Measurements from ENCODE around the gene UROC1.

Gene UROC1

DNA sequence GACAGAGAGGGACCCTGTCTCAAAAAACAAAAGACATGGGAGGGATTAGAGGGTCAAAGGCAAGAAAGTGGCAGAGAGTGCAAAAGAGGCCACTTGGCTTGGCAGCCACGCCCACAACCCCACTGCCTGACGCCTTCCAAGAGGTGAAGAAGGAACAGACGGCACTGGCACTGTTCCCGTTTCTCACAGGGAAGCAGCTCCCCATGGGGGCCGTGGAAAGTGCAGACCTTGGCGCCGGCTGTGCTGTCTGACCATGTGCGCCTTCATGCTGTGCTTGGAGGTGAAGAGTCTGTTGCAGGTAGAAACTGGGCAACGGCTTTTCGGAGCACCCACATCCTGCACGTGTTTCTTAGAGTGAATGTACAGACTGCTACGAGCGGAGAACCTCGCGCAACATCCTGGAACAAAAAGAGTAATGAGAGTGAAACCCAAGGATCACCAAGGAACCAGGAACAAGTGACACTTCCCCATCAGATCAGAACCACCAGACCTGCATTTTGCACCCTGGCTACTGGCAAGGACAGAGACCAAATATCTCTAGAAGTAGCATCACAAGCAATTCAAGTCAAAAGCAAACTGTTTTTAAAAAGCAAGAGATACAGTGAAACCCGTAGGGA is 51.5 kb downstream of the UROC1 start:
- DNase-seq (ENCODE audit: low read depth) = no peak
- TF ChIP-seq, protein P1, sequence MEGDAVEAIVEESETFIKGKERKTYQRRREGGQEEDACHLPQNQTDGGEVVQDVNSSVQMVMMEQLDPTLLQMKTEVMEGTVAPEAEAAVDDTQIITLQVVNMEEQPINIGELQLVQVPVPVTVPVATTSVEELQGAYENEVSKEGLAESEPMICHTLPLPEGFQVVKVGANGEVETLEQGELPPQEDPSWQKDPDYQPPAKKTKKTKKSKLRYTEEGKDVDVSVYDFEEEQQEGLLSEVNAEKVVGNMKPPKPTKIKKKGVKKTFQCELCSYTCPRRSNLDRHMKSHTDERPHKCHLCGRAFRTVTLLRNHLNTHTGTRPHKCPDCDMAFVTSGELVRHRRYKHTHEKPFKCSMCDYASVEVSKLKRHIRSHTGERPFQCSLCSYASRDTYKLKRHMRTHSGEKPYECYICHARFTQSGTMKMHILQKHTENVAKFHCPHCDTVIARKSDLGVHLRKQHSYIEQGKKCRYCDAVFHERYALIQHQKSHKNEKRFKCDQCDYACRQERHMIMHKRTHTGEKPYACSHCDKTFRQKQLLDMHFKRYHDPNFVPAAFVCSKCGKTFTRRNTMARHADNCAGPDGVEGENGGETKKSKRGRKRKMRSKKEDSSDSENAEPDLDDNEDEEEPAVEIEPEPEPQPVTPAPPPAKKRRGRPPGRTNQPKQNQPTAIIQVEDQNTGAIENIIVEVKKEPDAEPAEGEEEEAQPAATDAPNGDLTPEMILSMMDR (conservative IDR thresholded peaks at IDR 0.05; ENCODE audit: low read depth, low read length) = no peak
- H3K4me3 ChIP-seq (ENCODE audit: low read depth, low read length) = no peak overlapping the region

DNA sequence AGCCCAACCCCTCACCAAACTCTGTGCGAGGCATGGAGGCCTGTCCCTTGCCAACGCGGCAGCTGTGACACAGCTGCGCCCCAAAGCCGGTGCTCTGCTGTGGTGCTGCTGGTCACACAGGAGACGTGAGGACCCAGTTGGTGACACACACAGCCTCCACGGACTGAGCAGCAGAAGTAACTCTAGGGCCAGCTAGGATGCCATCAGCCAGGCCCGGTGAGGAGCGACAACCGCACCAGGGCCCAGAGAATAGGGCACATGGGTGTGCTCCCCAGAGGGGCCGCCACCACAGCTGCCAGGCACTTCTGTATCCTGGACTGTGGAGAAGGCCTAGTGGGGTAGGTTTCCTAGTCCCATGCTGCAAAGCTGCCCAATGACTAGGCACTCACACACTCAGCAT is 52.6 kb downstream of the UROC1 start:
- TF ChIP-seq, protein P1 (conservative IDR thresholded peaks at IDR 0.05; ENCODE audit: low read depth, low read length) = no peak
- no peak for DNase-seq (ENCODE audit: low read depth)
- H3K4me3 ChIP-seq (ENCODE audit: low read depth, low read length) = no peak overlapping the region

DNA sequence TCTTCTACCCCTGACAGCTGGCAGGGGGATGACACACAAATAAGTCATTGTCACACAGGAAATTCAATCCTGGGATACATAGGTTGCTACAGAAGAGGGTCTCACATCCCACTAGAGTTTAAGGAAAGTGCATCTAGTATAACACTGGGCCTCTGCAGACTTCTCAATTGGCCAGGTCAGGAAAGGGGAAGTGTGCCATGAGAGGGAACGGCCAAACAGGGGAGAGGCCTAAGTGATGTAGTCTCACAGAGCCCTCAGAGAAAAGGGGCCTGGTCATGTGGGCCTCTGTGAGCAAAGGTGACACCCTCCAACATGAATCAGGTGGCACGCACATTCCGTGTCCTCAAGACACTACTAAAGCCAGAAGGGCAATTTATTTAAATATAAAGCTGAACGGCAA is 53.1 kb downstream of the UROC1 start:
- TF ChIP-seq, protein P1 (conservative IDR thresholded peaks at IDR 0.05; ENCODE audit: low read depth, low read length) = no peak
- H3K4me3 ChIP-seq (ENCODE audit: low read depth, low read length) = no peak overlapping the region
- no peak for DNase-seq (ENCODE audit: low read depth)

DNA sequence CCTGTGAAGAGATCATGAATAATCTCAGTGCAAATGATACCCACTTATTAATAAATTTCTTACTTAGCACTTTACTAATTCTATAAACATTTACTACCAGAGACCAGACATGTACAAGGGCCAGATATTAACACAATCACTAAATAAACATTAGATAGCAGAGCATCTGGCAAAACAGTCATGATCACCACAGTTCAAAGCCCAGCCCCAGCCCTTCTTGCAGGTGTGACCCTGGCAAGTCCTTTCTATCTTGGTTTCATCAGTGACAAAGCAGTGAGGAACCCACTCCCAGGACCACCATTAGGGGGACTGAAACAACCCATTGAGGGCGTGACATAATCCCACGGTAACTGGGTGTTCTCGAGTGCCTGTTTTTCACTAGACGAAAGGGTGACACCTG is 53.5 kb downstream of the UROC1 start:
- TF ChIP-seq, protein P1 (conservative IDR thresholded peaks at IDR 0.05; ENCODE audit: low read depth, low read length) = no peak
- no peak overlapping the region for H3K4me3 ChIP-seq (ENCODE audit: low read depth, low read length)
- DNase-seq (ENCODE audit: low read depth) = no peak

DNA sequence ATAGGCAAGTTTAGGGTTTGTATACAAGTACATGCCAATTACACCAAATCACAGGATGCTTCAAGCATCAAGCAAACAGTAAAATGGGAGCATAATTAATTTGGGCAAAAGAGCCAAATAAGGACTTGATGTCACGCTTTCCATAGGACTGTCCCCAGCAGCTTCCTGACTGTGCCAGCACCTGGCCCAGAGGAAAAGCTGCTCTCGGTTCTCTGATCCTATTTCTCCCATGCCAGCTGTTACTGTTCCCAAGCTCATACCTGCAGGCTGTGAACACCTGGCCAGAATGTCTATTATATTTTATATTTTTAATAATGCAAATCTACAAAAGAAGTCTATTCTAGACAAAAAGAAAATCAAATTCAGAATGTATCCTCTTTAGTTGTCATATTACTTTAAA is 54.1 kb downstream of the UROC1 start:
- H3K4me3 ChIP-seq (ENCODE audit: low read depth, low read length) = no peak overlapping the region
- TF ChIP-seq, protein P1 (conservative IDR thresholded peaks at IDR 0.05; ENCODE audit: low read depth, low read length) = no peak

DNA sequence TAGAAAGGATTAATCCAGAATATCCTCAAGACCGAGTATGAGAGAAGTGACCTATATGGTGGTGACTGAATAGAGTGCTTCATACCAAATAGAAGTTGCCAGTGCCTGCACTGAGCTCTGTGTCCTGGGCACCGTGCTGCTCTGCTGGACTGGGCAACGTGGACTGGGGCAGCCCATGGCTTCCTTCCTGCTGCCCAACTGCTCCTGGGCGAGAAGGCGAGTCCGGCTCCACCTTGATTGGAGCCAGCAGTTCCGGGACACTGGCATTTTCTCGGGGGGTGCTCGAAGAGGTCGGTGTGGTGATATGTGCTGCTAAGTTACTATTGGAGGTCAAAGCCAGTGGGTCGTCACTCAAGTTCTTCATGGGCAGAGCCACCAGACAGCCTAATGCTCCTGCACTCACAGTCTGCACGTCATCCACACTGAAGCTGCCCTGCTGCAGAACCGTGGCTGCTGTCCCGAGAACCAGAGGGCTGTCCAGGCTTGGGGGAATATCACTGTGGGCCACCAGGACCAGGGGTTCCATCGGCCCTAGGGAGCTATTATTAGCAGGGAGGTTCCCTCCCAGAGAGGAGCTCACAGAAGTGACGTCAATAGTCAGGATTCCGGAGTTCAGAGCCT is 56.0 kb downstream of the UROC1 start:
- DNase-seq (ENCODE audit: low read depth) = no peak
- TF ChIP-seq, protein P1 (conservative IDR thresholded peaks at IDR 0.05; ENCODE audit: low read depth, low read length) = no peak
- no peak overlapping the region for H3K4me3 ChIP-seq (ENCODE audit: low read depth, low read length)

More for the DNA sequence above, 54.1 kb downstream of the UROC1 start:
- no peak for DNase-seq (ENCODE audit: low read depth)

DNA sequence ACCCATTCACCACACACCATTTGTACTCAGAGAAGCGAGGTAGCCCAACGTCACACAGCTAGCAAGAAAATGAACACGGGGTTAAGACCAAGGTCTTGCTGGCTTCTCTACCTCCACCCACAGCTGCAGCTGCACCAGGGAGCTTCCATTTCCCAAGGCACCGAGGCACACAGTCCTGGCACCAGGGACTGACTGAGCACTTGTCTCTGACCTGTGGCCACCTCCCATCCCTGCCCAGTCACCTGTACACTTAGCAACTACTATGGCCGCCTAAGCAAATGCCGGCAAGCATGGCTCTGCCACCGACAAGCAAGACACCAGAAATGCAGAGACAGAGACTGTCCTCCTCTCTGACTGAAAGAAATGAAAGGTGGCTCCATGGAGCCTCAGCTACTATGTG is 57.2 kb downstream of the UROC1 start:
- no peak overlapping the region for H3K4me3 ChIP-seq (ENCODE audit: low read depth, low read length)
- TF ChIP-seq, protein P1 (conservative IDR thresholded peaks at IDR 0.05; ENCODE audit: low read depth, low read length) = no peak
- no peak for DNase-seq (ENCODE audit: low read depth)
